Neural progenitor cell (in vitro differentiated cells): Measurements from ENCODE around the gene WDFY2. TPM values are rescaled to one million over a fixed set of nuclear protein-coding genes. Genes with fewer than 3 reads are reported as not detected.

Experiments
- DNase-seq: peaks from one replicate; pipeline ENCODE4 v3.0.0-alpha.2; 2016; ENCODE audit warnings: low spot score
- H2AFZ ChIP-seq: fragments of 200-600 bp; sonication (generic); replicated peaks from 2 replicates; pipeline ENCODE4 v1.6.1; 2016; ENCODE audit warnings: antibody characterized with exemption
- H3F3A ChIP-seq: fragments of 200-600 bp; sonication (generic); 2 replicates; pipeline ENCODE4 v1.6.1; 2016; ENCODE audit warnings: antibody characterized with exemption, low read depth
- H3K27ac ChIP-seq: fragments of 200-600 bp; sonication (generic); 2 replicates; pipeline ENCODE4 v1.5.1; 2016; ENCODE audit warnings: mild to moderate bottlenecking
- H3K27me3 ChIP-seq: fragments of 200-600 bp; sonication (generic); 2 replicates; pipeline ENCODE4 v1.6.1; 2016; ENCODE audit warnings: mild to moderate bottlenecking, moderate library complexity
- H3K36me3 ChIP-seq: fragments of 200-600 bp; sonication (generic); 2 replicates; pipeline ENCODE4 v1.5.1; 2016
- H3K4me1 ChIP-seq: fragments of 200-600 bp; sonication (generic); 2 replicates; pipeline ENCODE4 v1.6.1; 2016; ENCODE audit warnings: mixed run types
- H3K4me2 ChIP-seq: fragments of 200-600 bp; sonication (generic); 2 replicates; pipeline ENCODE4 v1.6.1; 2016
- H3K4me3 ChIP-seq: fragments of 200-600 bp; sonication (generic); 2 replicates; pipeline ENCODE4 v1.5.1; 2016
- H3K79me2 ChIP-seq: fragments of 200-600 bp; sonication (generic); 2 replicates; pipeline ENCODE4 v1.6.1; 2016; ENCODE audit warnings: low read depth
- H3K9ac ChIP-seq: fragments of 200-600 bp; sonication (generic); 2 replicates; pipeline ENCODE4 v1.6.1; 2016
- H3K9me3 ChIP-seq: fragments of 200-600 bp; sonication (generic); 2 replicates; pipeline ENCODE4 v1.5.1; 2016; ENCODE audit warnings: low read depth
- H4K20me1 ChIP-seq: fragments of 200-600 bp; sonication (generic); 2 replicates; pipeline ENCODE4 v1.6.1; 2016; ENCODE audit warnings: low read depth
- H3K27ac Mint-ChIP-seq: 3 replicates; pipeline ENCODE4 v1.8.0; 2021; ENCODE audit warnings: mixed read lengths
- H3K27me3 Mint-ChIP-seq: 2 replicates; pipeline ENCODE4 v1.8.0; 2022; ENCODE audit warnings: low read depth, mild to moderate bottlenecking, inconsistent platforms, moderate library complexity, mixed read lengths; ENCODE audit not compliant: insufficient read depth
- H3K36me3 Mint-ChIP-seq: 3 replicates; pipeline ENCODE4 v1.8.0; 2021; ENCODE audit warnings: mixed read lengths
- H3K4me1 Mint-ChIP-seq: 3 replicates; pipeline ENCODE4 v1.8.0; 2021; ENCODE audit warnings: mixed read lengths
- H3K4me3 Mint-ChIP-seq: 3 replicates; pipeline ENCODE4 v1.8.0; 2021; ENCODE audit warnings: mild to moderate bottlenecking, moderate library complexity, mixed read lengths
- H3K9me3 Mint-ChIP-seq: 3 replicates; pipeline ENCODE4 v1.8.0; 2020; ENCODE audit warnings: mixed read lengths
- EZH2 ChIP-seq: fragments of 200-600 bp; sonication (generic); IDR thresholded peaks from 2 replicates; pipeline ENCODE4 v1.6.1; 2017; ENCODE audit warnings: antibody characterized with exemption, mild to moderate bottlenecking, moderate library complexity
- EZH2phosphoT487 ChIP-seq: fragments of 200-600 bp; sonication (generic); IDR thresholded peaks from 2 replicates; pipeline ENCODE4 v1.6.1; 2017; ENCODE audit warnings: antibody characterized with exemption
- total RNA-seq: library from RNA; depleted of rRNA; stranded (reverse); fragments of >200 nt; gene quantifications from 2 replicates; pipeline ENCODE4 v1.2.3, GENCODE V29; 2015; ENCODE audit warnings: low replicate concordance
- TF ChIP-seq, protein P1 (sequence below): fragments of 200-600 bp; sonication (generic); IDR thresholded peaks from 2 replicates; pipeline ENCODE4 v1.5.1; 2017; ENCODE audit warnings: antibody characterized with exemption, mild to moderate bottlenecking

WDFY2 gene
- total RNA-seq, 1 donor from 2014 or later = 18.3 TPM

GRCh38 chr13:51599444-51600176 is 15.3 kb downstream of the WDFY2 start:
- no peak for DNase-seq
- no peak overlapping the region for H3K9ac ChIP-seq
- no peak overlapping the region for H3K4me2 ChIP-seq
- peaks cover 93% of the 10 kb centered on the region for H3K79me2 ChIP-seq
- no peaks in the 10 kb centered on the region for H3K9me3 ChIP-seq
- TF ChIP-seq EZH2 = no peak
- TF ChIP-seq EZH2phosphoT487 = no peak
- TF ChIP-seq, protein P1, sequence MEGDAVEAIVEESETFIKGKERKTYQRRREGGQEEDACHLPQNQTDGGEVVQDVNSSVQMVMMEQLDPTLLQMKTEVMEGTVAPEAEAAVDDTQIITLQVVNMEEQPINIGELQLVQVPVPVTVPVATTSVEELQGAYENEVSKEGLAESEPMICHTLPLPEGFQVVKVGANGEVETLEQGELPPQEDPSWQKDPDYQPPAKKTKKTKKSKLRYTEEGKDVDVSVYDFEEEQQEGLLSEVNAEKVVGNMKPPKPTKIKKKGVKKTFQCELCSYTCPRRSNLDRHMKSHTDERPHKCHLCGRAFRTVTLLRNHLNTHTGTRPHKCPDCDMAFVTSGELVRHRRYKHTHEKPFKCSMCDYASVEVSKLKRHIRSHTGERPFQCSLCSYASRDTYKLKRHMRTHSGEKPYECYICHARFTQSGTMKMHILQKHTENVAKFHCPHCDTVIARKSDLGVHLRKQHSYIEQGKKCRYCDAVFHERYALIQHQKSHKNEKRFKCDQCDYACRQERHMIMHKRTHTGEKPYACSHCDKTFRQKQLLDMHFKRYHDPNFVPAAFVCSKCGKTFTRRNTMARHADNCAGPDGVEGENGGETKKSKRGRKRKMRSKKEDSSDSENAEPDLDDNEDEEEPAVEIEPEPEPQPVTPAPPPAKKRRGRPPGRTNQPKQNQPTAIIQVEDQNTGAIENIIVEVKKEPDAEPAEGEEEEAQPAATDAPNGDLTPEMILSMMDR = no peak
- Mint-ChIP-seq H3K36me3 (peaks cover 22% of the 10 kb centered on the region), H3K27ac (no peak overlapping the region), H3K9me3 (no peaks in the 10 kb centered on the region), H3K27me3 (no peaks in the 10 kb centered on the region), H3K4me3 (no peak overlapping the region), H3K4me1 (peaks cover 31% of the 10 kb centered on the region)
- peaks cover 37% of the 10 kb centered on the region for H4K20me1 ChIP-seq
- H2AFZ ChIP-seq = no peak overlapping the region
- no peak overlapping the region for H3K27ac ChIP-seq
- H3K4me1 ChIP-seq = peaks cover 14% of the 10 kb centered on the region
- no peaks in the 10 kb centered on the region for H3K27me3 ChIP-seq
- no peaks in the 10 kb centered on the region for H3F3A ChIP-seq
- no peak overlapping the region for H3K4me3 ChIP-seq
- H3K36me3 ChIP-seq = no peaks in the 10 kb centered on the region

DNA sequence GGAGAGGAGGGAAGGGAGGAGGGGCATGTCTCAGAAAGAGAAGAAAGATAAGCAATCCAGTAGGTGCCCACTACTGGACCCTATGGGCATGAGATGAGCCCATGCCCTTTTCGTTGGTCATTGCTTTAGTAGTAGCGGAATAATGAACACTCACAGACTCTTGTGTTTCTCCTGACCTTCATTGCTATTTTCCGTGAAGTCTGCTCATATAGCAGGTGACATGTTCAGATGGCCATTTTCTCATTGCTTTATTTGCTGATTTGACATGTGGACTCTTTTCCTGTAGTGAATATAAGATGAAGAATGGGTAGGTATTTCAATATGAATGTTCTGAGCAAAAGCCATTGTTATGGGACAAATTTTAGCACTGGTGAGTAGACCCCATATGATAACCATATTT is 16.4 kb downstream of the WDFY2 start:
- H3K4me1 Mint-ChIP-seq = peaks cover 23% of the 10 kb centered on the region
- no peaks in the 10 kb centered on the region for H3K9me3 Mint-ChIP-seq

GRCh38 chr13:51601601-51602565 is 17.6 kb downstream of the WDFY2 start:
- no peaks in the 10 kb centered on the region for H3K9me3 Mint-ChIP-seq
- Histone ChIP-seq H3K4me3 (no peak overlapping the region), H3K79me2 (peaks cover 93% of the 10 kb centered on the region), H4K20me1 (peaks cover 18% of the 10 kb centered on the region), H3K4me2 (no peak overlapping the region), H3F3A (no peaks in the 10 kb centered on the region), H3K27me3 (no peaks in the 10 kb centered on the region), H3K36me3 (no peaks in the 10 kb centered on the region), H3K27ac (no peak overlapping the region), H3K9me3 (no peaks in the 10 kb centered on the region), H3K9ac (no peak overlapping the region), H2AFZ (no peak overlapping the region), H3K4me1 (no peaks in the 10 kb centered on the region)
- peaks cover 11% of the 10 kb centered on the region for H3K4me1 Mint-ChIP-seq
- H3K27me3 Mint-ChIP-seq = no peaks in the 10 kb centered on the region
- no peak overlapping the region for H3K4me3 Mint-ChIP-seq
- peak overlapping the region; percentile 30 for H3K27ac Mint-ChIP-seq
- TF ChIP-seq EZH2phosphoT487 (no peak), EZH2 (no peak)
- TF ChIP-seq, protein P1 = no peak
- H3K36me3 Mint-ChIP-seq = peaks cover 29% of the 10 kb centered on the region
- no peak for DNase-seq

More for the DNA sequence above, 16.4 kb downstream of the WDFY2 start:
- no peak overlapping the region for H3K4me3 ChIP-seq
- H3K27me3 Mint-ChIP-seq = no peaks in the 10 kb centered on the region
- H3K27ac ChIP-seq = no peak overlapping the region
- H2AFZ ChIP-seq = no peak overlapping the region
- H3F3A ChIP-seq = no peaks in the 10 kb centered on the region
- TF ChIP-seq, protein P1 = no peak
- no peak for TF ChIP-seq EZH2
- no peak for TF ChIP-seq EZH2phosphoT487
- H3K27me3 ChIP-seq = no peaks in the 10 kb centered on the region
- H3K9me3 ChIP-seq = no peaks in the 10 kb centered on the region
- peaks cover 93% of the 10 kb centered on the region for H3K79me2 ChIP-seq
- no peaks in the 10 kb centered on the region for H3K36me3 ChIP-seq
- DNase-seq = no peak
- H3K4me3 Mint-ChIP-seq = no peak overlapping the region
- no peak overlapping the region for H3K4me2 ChIP-seq
- no peak overlapping the region for H3K9ac ChIP-seq
- peaks cover 28% of the 10 kb centered on the region for H4K20me1 ChIP-seq
- H3K4me1 ChIP-seq = peaks cover 10% of the 10 kb centered on the region
- H3K27ac Mint-ChIP-seq = no peak overlapping the region
- peaks cover 28% of the 10 kb centered on the region for H3K36me3 Mint-ChIP-seq
